Activated effector memory CD4-positive, alpha-beta T cell treated with Interleukin-2 at 50 U/mL for 16 hours (primary cell): ENCODE measurements around the gene MCTP1.

ENCODE experiments used
- DNase-seq: peaks from one replicate; pipeline ENCODE4 v3.0.0-alpha.2; 2020

The MCTP1 gene

DNA sequence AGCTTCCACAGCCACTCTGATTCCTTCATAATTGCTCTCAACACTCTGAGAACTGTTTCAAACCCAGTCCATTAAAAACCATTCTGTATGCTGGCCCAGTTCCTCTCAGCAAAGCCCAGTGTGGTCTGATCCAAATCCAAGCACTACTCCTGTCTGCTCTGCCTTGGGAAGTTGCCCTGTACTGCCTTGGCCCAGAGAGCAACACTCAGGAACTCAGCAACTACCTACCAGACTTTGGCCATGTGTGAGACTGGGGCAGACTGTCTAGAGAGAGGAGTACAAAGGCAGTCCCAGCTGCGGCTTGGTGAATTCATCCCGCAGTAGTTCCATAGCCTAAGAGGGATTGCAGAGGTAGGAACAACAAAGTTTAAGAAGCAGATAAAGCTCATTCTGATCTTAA lies 214.4 kb downstream of the MCTP1 start:
- no peak for DNase-seq

DNA sequence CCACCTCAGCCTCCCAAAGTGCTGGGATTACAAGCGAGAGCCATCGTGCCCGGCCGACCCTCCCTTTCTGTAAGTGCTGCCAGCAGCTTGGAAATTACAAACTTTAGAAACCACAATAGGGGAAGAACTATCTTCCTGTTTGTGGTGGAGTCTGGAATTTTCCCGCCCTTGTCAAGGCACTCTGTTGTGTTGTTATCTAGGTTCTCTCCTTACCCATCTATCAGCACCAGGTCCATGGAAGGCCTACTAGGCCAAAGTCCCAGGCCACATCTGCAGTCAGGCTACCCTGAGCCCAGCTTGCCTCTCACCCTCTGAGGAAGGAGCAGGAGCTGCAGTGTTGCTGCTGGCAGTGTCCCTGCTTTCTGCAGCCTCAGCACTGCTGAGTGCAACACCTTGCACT lies 214.9 kb downstream of the MCTP1 start:
- no peak for DNase-seq

DNA sequence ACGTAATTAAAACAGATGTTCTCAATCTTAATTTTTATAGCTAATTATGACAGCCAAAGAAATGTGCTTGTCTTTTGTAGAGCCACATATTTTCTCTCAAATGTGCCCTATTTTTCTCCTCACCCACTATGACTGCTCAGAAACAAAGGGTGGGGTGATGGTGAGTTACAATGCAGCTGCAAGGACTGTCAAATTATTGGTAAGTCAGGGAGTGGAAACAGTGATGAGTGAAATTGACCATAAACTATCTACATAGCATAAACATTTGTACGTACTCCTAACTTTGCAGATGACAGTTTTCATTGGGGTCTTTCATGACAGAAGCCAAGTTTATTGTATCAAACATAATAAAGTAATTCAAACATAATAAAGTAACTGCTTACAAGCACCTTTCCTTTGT lies 215.9 kb downstream of the MCTP1 start:
- no peak for DNase-seq

DNA sequence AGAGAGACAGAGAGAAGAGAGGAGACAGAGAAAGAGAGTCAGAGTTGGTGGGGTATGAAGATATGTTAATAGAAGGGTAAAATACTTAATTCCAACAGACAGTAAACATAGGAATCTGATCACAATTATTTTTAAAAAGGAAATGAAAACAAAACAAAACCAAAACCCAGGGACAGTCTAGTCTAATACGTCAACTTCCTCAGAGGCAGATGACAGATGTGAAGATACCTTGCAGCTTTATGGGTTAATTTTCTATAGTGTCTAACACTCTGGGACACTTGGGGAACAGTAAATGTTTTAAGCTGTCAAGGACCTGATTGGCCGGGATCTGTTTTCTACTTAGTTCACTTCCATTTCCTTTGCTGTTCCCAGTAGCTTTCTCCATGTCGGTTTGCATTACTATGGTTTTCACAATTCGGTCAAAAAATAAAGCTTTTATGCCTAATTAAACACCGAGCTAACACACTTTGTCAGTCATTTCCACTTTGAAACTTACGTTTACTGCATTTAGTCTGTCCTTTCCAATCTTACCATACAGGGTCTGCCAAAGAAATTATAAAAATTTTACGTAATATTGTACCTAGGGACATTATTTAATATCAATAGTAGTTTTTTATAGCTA lies 216.5 kb downstream of the MCTP1 start:
- DNase-seq: no peak

- no peak for DNase-seq
These were observed 218.8 kb downstream of the MCTP1 start for GRCh38 chr5:95066048-95066447.

DNA sequence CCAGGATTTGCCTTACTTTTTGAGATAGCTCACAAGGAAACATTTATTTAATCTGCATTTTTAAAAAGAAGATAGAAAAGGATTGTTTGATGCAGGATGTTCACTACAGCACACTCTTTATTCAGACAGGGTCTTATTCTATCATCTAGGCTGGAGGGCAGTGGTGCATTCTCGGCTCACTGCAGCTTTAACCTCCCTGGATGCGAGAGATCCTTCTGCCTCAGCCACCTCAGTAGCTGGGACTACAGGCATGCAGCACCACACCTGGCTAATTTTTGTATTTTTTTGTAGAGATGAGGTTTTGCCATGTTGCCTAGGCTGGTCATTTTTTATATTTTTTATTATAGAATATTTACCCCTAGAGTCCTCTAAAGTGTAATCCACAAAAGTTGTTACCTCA lies 221.4 kb downstream of the MCTP1 start:
- no peak for DNase-seq

DNA sequence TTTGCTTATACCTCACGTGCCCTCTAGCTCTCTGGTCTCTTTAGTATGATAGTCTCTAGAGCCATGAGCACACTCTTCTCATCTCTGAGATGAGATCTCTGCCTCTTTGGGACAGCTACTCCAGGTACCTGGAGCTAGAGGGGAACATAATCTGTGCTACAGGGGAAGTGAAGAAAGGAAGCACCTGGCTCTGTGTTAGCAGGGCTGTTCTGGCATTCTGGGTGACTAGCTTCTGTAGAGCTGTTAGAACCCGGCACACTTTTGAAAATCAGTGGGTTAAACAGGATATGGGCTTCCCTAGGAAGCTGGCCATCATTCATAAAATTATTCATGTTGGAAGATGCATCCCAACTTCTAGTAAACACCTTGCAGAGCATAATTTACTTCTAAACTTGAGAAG lies 224.8 kb downstream of the MCTP1 start:
- no peak for DNase-seq

- DNase-seq: no peak
These were observed 225.3 kb downstream of the MCTP1 start for GRCh38 chr5:95059636-95060035.

DNA sequence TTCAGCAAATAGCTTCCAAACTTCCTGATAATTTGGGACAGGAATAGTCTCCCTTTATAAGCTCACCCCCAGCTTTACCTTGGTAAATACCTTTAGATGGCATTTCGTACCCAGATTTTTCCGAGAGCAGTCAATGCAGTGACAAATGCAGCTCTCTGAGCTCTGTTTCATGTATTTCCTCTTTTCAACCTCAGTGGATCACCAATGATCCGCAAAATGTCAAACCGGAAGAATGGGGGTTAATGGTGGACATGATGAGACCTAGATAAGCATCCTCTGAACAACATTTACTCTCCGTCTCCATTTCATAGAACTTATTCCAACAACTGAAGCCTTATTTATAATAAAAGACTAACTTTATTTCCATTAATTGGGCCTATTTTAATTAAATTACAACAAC lies 227.3 kb downstream of the MCTP1 start:
- no peak for DNase-seq

- no peak for DNase-seq
These were observed 231.6 kb downstream of the MCTP1 start for GRCh38 chr5:95053253-95053652.

- no peak for DNase-seq
These were observed 234.2 kb downstream of the MCTP1 start for GRCh38 chr5:95050708-95051107.

DNA sequence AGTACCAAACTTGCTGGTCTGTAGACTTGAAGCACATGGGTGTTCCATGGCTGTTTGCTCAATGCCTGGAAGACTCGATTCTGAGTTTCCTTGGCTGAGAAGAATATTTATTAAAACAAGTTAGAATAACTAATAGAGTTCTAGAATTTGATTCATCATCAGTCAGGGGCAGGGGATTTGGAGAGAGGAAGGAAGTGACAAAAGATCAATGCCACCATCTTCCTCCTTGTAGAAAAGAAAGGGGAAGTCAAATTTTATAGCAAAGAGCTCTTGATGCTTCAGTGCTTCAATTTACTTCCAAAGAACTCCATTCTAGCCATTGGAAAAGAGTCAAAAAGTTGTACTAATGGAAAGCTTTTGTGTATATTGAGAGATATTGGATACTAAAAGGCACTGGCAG lies 236.3 kb downstream of the MCTP1 start:
- no peak for DNase-seq

- no peak for DNase-seq
These were observed 239.5 kb downstream of the MCTP1 start for GRCh38 chr5:95045181-95045965.

DNA sequence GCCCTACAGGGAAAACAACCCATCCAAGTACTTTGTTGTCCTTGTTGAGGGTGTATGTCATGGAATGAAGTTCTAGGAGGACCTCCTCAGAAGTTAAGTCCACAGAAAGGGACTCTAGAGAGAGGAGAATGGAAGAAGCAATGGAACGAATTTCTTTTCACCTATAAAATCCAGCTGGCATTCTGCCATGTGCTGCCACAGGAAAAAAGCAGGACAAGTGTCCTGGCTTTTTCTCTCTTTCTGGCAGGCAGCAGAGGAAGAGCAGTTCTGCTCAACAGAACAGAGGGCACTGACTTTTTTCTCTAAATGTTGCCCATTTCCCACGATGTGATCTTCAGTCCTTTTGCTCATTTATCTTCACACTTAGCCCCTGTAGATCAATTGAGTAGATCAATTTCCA lies 240.8 kb downstream of the MCTP1 start:
- no peak for DNase-seq

DNA sequence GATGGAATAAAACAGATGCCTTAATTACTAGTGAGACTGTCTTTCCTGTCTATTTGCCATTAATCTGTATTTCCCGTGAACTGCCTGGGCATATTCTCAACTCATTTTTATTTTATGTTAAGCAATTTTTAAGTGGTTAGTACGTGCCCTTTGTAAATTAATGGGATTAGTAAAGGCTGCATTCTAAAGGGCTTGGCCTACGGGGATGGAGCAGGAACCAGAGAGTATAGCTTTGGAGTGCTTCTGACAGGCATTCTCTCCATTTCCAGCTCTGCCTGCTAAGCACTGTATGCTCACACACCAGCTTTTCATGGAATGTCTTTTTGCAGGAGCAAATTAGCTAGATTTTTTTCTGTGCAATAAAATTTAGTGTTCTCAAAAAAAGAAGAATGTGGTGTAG lies 241.2 kb downstream of the MCTP1 start:
- no peak for DNase-seq

GRCh38 chr5:95043234-95043633 lies 241.7 kb downstream of the MCTP1 start:
- no peak for DNase-seq

GRCh38 chr5:95042037-95042436 lies 242.9 kb downstream of the MCTP1 start:
- no peak for DNase-seq

GRCh38 chr5:95035891-95036685 lies 248.8 kb downstream of the MCTP1 start:
- DNase-seq: no peak

DNA sequence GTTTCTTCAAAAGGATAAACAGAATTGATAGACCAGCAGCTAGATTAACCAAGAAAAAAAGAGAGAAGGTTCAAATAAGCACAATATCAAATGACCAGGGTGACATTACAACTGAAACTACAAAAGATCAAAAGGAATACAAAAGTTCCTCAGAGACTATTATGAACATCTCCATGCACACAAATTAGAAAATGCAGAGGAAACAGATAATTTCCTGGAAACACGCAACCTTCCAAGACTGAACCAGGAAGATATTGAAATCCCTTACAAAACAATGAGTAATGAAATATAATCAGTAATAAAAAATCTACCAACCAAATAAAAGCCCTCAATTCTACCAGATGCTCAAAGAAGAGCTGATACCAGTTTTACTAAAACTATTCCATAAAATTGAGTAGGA lies 252.1 kb downstream of the MCTP1 start:
- no peak for DNase-seq

GRCh38 chr5:95029569-95030366 lies 255.1 kb downstream of the MCTP1 start:
- no peak for DNase-seq

- DNase-seq: no peak
These were observed 257.1 kb downstream of the MCTP1 start for GRCh38 chr5:95027775-95028174.

GRCh38 chr5:95027151-95027721 lies 257.7 kb downstream of the MCTP1 start:
- DNase-seq: no peak

- no peak for DNase-seq
These were observed 258.2 kb downstream of the MCTP1 start for GRCh38 chr5:95026718-95027117.
